ENCODE results near the gene KIAA1217. TPM values are rescaled to one million over a fixed set of nuclear protein-coding genes. Genes with fewer than 3 reads are reported as not detected.

Gene KIAA1217
- total and polyA plus RNA-seq, 12 donors: 6.9 to 49.5 (median 38.4) TPM

- peaks cover 8 to 77% (median 45%) of the 10 kb centered on the region in 9 donors for H3K4me1 ChIP-seq
- H3K27ac ChIP-seq: peak overlapping the region in 4 of 10 donors; percentile 16 to 54 (median 46)
- DNase-seq: no peak
- TF ChIP-seq, protein P1, sequence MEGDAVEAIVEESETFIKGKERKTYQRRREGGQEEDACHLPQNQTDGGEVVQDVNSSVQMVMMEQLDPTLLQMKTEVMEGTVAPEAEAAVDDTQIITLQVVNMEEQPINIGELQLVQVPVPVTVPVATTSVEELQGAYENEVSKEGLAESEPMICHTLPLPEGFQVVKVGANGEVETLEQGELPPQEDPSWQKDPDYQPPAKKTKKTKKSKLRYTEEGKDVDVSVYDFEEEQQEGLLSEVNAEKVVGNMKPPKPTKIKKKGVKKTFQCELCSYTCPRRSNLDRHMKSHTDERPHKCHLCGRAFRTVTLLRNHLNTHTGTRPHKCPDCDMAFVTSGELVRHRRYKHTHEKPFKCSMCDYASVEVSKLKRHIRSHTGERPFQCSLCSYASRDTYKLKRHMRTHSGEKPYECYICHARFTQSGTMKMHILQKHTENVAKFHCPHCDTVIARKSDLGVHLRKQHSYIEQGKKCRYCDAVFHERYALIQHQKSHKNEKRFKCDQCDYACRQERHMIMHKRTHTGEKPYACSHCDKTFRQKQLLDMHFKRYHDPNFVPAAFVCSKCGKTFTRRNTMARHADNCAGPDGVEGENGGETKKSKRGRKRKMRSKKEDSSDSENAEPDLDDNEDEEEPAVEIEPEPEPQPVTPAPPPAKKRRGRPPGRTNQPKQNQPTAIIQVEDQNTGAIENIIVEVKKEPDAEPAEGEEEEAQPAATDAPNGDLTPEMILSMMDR (IDR thresholded peaks at IDR 0.05): no peak
- no peak overlapping the region for H3K4me3 ChIP-seq
- ATAC-seq: no peak
- 82 to 84% methylated on average over 14 of the region's 14 CpGs for WGBS, 2 donors
- intact Hi-C loops (cut with DNase I): no loop called here
- H3K27me3 ChIP-seq: no peaks in the 10 kb centered on the region
- no peaks in the 10 kb centered on the region for H3K36me3 ChIP-seq
- no peaks in the 10 kb centered on the region for H3K9me3 ChIP-seq
Observed at GRCh38 chr10:24255115-24255880, 46.4 kb downstream of the KIAA1217 start.

DNA sequence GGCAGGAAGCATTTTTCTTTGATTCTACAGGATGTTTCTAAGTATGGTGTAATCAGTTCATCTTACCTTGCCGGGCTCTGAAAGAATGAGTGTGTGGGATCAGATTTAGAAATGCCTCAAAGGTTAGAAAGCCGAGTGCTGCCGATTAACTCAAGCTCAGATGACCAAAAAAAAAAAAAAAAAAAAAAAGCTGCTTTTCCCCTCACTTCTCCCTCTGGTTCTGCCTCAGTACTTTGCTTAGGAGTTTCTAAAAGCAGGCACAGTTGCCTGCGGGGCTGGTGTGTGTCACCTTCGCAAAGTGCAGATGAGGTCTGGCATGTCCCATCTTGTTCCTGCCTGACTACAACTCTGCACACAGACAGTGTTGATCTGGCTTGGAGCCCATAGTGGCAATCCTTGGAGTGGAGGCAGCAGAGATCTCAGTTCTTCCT, 47.0 kb downstream of the KIAA1217 start:
- 22 to 31% methylated on average over 5 of the region's 5 CpGs for WGBS, 2 donors
- H3K36me3 ChIP-seq: no peaks in the 10 kb centered on the region
- intact Hi-C loops (cut with DNase I): no loop called here
- no peaks in the 10 kb centered on the region for H3K27me3 ChIP-seq
- peak; percentile 25 to 48 for DNase-seq
- peak overlapping the region in 8 of 10 donors; percentile 1 to 54 (median 39) for H3K27ac ChIP-seq
- H3K4me1 ChIP-seq: peaks cover 8 to 74% (median 42%) of the 10 kb centered on the region in 9 donors
- TF ChIP-seq, protein P1 (IDR thresholded peaks at IDR 0.05): no peak
- no peaks in the 10 kb centered on the region for H3K9me3 ChIP-seq
- ATAC-seq: peak in 7 of 8 donors; percentile 32 to 91 (median 78)
- no peak overlapping the region for H3K4me3 ChIP-seq

- intact Hi-C loops (cut with DNase I): no loop called here
- WGBS, 2 donors: 38 to 39% methylated on average over 2 of the region's 2 CpGs
- Histone ChIP-seq H3K4me3 (no peak overlapping the region), H3K9me3 (no peaks in the 10 kb centered on the region), H3K36me3 (no peaks in the 10 kb centered on the region), H3K4me1 (peaks cover 8 to 74% (median 43%) of the 10 kb centered on the region in 9 donors), H3K27ac (peak overlapping the region in 8 of 10 donors; percentile 1 to 54 (median 39)), H3K27me3 (no peaks in the 10 kb centered on the region)
- DNase-seq: no peak
- no peak for ATAC-seq
- TF ChIP-seq, protein P1 (IDR thresholded peaks at IDR 0.05): no peak
Observed at GRCh38 chr10:24256619-24257107, 47.7 kb downstream of the KIAA1217 start.

DNA sequence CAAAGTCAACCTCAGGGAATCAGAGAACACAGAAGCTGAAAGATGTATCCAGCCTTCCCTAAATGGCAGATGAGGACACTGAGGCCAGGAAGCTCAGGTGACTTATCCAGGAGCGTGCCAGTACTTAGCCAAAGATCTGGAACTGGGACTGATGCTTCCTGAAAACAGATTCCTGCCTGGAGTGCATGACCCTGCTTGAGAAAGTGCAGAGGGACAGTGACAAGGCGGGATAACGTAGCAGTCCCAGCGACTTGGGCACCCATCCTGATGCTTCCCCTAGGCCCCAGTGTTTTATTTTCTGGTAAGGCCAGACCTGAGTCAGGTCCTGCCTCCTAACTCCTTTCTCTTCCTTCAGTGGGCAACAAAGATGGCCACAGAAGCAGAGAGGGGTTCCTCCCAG, 48.6 kb downstream of the KIAA1217 start:
- Histone ChIP-seq H3K27me3 (no peaks in the 10 kb centered on the region), H3K9me3 (no peaks in the 10 kb centered on the region), H3K27ac (no peak overlapping the region), H3K36me3 (no peaks in the 10 kb centered on the region), H3K4me1 (peaks cover 9 to 74% (median 50%) of the 10 kb centered on the region in 9 donors), H3K4me3 (no peak overlapping the region)
- DNase-seq: no peak
- intact Hi-C loops (cut with DNase I): no loop called here
- ATAC-seq: no peak
- WGBS, 2 donors: 81 to 82% methylated on average over 4 of the region's 4 CpGs
- TF ChIP-seq, protein P1 (IDR thresholded peaks at IDR 0.05): no peak

Measured in heart right ventricle (tissue), 16 donors.